GM21447 (cell line): Measurements from ENCODE around the gene VIT.

Source experiments
- ATAC-seq: cut with Tn5 transposase; IDR thresholded peaks from one replicate; pipeline ENCODE4 v1.9.1; 2021; ENCODE audit not compliant: unreplicated experiment

The VIT gene

DNA sequence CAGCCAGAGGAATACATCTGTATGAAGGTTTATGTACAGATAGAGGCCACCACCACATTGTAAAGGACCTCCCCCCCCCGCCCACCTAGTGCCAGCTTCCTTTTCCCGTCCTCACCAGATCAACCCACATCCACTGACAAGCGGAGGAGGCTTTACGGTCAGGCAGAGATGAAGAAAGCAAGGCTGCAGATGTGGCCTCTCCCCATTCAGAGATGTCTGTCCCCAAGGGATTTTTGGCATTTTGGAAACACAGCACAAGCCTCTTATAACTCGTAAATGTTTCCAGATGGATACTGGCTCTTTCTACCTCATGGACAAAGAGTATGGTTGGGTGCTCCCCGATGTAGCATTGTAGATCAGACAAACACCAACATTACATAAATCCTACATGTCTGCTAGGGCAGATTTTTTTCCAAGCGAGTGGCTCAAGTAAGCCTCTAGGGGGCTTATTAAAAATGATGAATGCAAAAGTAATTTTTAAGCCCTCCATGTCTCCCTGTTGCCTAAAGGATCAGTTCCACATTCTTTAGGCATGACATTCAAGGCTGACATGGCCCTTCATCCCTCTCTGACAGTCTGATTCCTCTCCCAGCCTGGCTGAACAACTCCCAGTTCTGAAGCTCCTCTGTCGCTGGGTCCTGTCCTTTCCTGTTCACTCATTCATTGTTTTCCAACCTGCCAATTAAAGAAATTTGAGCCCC, 11.7 kb downstream of the VIT start:
- ATAC-seq, result no peak

DNA sequence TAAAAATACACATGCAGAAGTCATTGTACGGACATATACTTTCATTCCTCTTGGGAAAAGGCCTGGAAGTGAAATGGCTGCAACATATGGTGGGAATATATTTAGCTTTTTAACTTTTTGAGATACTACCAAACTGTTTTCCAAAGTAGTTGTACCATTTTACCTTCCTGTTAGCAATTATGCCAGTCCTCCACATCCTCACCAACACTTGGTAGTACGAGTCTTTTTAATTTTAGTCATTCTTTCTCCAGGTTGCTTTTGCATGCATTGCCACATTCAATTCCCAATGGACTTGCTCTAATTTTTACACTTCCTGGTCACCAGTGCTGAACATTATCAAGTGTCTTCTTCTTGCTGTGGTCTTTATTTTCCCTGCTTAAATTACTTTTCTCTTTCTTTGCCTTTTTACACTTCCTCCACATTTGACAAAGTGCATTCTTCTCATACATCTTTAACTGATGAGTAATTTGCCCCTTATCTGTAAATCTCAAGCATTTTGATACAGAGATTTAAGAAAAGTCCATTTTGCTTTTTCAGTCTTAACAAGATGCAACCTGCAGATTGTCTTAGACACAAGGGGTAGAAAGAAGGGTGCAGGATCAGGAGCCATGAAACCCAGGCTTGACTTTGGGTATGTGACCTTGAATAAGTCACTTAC, 14.5 kb downstream of the VIT start:
- no peak for ATAC-seq

DNA sequence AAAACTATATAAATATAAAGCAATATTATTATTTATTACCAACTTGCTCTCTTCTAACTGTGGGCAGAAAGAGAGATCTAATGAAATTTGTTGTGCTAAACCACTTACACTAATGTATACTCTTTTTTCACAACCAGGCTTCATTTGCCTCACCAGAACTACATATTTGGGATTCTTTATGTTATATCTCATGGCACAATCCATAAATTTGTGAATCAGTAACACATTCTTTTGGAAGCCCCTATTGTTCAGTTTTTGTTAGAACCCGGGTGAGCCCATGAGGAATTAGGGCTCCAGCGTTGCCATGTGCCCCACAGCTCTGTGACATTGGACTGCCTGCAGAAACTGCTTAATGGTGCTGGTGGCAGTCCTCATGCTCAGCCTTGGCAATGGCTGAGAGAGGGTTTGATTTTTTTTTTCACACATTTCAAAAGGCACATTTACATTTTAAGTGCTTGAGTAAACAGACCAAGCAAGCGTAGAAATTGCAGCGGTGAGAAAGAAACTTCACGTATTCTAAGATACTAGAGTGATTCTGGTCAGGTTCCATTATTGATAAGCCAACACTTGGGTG, 15.3 kb downstream of the VIT start:
- no peak for ATAC-seq

DNA sequence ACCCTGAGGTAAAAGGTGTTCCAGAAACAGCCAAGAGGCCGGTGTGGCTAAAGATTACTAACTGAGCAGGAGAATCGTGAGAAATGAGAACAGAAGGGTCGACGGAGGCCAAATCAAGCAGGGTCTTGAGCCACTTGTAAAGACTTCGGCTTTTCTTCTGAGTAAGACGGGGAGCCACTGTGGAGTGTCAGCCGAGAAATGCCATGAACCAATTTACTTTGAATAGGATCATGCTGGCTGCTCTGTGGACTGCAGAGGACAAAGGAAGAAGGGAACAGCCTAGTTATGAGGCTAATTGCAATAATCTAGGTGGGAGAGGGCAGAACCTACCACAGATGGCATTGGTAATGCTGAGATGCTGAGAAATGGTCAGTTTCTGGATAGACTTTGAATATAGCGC, 16.8 kb downstream of the VIT start:
- no peak for ATAC-seq

DNA sequence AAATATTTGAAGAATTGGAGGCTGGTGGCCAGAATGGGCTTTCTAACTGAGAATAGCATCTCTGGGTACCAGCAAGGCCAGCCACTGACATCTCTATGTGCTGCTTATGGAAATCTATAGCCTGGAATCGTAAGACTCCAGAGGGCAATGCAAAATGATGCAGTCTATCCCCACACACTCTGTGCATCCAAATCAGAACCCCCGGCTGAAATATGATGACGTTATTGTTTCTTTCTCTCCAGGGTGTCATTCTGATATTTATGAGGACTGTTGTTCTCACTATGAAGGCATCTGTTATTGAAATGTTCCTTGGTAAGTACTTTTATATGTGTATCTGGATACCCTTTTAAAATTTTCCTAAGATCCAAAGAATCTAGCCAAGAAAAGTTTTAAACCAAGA, 19.6 kb downstream of the VIT start:
- no peak for ATAC-seq

DNA sequence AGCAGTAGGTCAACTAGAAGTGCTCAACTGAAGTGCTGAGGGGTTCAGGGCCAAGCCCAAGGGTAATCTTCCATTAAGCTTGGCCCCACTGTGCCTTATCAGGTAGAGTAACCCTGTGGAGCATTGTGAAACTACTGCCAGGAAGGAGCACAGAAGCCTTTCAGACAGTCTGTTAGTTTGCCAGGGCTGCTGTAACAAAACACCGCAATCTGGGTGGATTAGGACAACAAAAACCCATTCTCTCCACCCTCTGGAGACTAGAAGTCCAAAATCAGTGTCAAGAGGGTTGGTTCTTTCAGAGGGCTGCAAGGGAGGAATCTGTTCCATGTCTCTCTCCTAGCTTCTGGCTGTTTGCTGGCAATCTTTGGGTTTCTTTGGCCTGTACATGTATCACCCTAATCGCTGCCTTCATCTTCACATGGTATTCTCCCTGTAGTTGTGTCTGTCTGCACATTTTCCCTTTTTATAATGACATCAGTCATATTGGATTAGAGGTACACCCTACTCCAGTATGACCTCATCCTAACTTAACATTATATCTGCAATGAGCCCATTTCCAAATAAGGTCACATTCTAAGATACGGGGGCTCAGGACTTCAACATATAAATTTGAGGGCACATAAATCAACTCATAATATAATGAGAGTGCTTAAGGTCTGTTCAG, 21.2 kb downstream of the VIT start:
- ATAC-seq, result no peak

DNA sequence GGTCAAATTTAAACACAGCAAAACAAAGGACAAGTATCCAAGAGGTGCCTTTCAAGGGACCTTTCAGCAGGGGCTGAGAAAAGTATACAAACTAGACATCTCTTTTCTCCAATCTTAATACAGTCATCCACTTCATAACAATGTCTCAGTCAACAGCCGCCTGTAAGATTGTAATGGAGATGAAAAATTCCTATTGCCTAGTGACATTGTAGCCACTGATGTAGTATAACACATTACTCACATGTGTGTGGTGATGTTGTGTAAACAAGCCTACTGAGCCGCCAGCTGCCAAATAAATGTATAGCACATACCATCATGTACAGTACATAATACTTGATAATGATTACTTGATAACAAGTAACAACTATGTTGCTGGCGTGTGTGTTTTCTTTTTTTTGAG, 31.0 kb downstream of the VIT start:
- no peak for ATAC-seq

DNA sequence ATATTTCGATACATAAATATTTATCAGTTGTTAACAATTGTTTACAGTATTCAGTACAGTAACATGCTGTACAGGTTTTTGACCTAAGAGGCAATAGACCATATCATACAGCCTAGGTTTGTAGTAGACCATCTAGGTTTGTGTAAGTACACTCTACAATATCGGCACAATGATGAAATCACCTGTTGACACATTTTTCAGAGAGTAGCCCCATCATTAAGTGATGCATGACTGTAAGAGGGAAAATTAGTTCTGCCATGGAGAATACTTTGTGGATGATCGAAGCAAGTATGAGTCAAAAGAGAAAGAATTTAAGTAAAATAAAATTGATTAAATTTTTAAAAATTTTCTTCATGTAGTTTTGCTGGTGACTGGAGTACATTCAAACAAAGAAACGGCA, 32.6 kb downstream of the VIT start:
- ATAC-seq, result no peak

DNA sequence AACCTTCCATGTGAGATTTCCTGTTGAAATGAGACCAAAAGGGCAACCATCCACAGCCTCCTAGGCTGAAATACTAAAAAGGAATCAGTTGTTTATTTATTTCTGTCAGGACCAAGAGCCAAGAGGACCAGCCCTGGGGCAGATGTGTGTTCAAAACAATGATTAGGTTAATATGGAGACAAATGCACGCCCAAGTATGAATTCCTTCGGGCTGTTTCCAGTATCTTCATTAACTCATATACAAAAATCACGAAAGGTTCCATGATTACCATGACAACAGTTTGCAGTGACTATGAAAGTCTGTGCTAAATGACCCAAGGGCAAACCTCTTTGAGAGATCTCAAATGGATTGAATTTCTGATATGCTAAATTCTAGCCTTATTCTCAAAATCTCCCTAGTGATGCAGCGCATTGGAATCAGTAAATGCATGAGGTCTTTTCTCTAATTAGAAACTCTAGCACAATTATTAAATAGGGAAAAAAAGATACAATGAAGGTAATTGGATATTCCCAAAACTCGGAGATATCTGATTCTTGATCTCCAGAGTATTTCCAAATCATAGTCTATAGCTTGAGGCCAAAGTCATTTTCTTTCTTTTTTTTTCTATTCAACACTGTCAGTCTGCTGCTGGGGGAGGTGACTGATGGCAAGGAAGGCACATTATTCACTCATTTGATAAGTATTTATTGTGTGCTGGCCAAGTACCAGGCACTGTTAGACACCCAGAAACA, 35.6 kb downstream of the VIT start:
- ATAC-seq, result no peak

DNA sequence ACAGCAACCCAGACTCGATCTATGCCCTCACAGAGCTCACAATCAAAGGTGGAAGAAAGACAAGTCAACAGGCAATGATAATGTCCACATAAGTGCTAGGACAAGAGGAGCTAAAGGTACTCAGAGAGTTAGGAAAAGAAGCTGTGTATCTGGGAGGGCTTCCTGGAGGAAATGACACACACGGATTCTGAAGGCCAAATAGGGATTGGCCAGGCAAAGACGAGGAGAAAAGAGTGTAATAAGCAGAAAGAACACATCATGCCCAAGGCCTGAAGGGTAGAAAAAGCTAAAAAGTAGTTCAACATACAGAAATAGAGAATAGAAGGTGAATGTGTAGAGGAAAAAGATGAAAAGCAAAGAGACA, 36.1 kb downstream of the VIT start:
- no peak for ATAC-seq

DNA sequence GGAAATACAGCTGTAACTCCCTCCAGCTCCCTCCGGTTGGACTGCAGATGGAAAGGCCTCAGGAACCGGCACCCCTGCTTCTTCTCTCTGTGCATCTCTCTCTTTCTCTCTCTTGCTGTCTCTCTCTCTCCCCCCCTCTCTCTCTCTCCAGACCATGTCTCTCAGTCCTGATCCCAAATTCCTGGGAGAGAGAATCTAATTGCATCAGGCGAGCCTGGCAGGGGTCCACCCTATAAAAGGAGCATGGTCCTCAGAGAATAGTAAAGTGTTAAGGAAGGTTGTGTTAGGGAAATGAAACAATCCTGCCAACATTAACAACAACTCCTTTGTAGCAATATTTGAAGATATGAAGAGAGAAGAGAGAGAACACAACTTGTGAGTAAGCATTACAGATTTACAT, 36.7 kb downstream of the VIT start:
- no peak for ATAC-seq

DNA sequence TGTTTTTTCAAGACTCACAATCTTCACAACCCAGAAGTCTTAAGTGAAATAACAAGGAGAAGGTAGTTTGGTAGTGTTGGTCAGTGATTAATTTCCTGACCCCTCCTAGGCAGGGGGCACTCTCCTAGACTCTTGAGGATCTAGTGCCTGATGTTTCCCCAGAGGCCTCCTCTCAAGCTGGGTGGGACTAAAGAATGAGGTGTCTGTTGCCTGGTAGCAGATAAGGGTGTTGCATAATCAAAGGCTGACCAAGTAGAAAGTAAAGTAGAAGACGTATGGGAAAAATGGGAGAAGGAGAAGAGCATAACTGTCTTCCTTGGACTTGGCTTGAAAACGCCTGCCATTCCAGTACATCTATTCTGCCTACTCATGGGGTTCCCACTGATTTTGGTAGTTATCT, 37.8 kb downstream of the VIT start:
- ATAC-seq, result no peak

DNA sequence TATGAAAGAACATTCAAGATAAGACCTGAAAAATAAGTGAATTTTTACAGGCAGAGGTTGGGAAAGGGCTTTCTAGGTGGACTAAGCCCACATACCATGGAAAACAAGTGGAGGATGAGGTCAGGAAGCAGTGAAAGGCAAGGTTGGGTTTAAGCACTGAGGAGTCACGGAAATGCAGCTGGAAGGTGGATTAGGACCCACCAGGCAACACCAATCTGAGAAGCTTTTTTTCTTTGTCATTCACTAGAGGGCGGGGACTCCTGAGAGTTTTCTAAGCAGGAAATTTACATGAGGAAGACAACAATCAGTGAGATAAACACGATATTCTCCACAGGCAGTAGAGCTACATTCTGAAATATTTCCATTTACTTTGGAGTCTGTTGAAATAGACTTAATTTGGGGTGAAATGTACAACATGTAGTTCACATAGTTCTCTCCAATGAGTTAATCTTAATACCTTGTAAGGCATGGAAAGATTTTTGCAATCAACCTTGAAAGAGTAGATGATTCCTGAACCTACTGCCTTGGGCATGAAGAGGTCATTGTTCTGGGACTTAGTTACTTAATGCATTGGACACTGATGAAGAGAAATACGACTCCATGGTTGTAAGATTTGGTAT, 40.7 kb downstream of the VIT start:
- ATAC-seq, result no peak

DNA sequence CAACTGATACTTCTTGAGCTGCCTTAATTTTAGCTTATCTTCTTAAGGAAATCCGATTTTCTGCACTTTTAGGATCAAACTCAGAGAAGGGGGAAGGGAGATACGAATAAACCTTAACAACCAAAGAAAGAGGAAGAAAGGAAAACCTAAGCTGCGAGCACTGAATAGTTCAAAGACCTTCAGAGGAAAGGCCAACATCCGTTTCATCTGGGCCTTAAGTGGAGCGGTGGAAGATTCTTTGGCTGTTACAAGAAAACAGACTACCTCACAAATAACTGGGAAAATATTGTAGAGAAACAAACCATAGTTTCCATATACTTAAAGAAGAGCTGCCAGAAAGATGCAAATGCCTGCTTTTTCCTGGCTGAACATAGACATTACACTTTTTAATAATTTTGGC, 43.6 kb downstream of the VIT start:
- no peak for ATAC-seq

DNA sequence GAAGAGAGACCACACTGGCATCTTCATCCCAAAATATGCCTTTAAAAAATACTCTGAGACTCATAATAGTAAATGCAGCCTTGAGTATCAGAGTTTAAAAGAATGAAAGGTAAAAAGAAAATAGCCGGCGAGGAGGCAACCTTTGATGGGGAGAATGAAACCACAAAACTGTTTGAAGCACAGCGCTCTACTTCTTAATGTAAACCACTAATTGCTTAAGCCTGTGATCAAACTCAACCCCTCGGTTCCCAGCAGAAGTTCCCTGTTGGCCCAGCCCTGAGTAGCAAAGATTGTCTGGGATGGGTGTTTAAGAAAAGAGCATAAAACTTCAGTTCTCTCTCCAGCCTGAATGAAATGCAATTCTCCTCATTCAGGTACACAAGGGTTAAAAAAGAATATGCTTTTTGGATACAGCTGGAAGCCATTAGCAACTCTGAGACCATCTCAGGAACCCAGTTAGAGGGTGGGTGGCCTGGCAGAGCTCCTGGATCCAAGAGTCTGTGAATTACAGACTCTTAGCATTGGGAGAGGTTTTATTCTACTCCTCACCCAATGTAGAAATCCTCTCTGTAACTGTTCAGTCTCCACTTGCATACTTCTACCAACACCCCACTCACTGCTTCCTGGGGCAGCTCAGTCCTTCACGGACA, 44.8 kb downstream of the VIT start:
- no peak for ATAC-seq

DNA sequence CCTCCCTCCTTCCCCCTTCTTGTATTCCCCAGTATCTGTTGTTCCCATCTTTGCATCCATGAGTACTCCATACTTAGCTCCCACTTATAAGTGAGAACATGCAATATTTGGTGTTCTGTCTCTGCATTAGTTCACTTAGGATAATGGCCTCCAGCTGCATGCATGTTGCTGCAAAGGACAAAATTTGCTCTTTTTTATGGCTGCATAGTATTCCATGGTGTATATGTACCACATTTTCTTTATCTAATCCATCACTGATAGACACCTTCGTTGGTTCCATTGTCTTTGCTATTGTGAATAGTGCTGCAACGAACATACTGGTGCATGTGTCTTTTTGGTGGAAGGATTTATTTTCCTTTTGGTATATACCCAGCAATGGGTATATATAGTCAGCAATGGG, 47.4 kb downstream of the VIT start:
- no peak for ATAC-seq

DNA sequence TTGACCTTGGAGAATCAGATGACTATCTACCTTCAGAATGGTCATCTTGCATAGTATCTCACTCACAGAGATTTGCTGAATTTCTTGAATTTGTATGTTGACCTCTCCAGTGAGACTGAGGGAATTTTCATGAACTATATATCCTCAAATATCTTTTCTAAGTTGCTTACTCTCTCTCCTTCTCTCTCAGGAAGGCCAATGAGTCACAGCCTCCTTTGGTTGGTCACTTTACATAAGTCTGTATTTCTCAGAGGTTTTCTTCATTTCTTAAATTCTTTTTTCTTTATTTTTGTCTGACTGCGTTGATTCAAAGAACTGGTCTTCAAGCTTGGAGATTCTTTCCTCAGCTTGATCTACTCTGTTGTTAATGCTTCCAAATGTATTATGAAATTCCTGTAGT, 51.7 kb downstream of the VIT start:
- ATAC-seq, result no peak

DNA sequence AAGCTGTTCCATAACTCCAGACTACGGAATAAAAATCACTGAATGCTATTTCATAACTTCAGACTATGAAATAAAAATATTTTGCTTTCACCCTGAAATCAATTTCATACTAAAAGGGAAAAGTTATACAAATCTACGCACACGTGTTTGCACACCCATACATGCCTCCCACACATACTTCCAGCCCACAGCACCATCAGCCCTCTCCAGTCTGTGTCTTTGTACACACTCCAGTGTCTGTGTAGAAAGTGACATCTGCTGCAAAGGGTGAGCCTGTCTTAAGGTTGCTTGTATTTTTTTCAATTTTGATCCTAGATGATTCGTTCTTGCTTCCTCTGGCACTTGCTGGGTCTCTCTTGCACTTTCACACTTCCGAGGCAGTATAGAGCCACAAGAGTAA, 53.6 kb downstream of the VIT start:
- ATAC-seq, result no peak

DNA sequence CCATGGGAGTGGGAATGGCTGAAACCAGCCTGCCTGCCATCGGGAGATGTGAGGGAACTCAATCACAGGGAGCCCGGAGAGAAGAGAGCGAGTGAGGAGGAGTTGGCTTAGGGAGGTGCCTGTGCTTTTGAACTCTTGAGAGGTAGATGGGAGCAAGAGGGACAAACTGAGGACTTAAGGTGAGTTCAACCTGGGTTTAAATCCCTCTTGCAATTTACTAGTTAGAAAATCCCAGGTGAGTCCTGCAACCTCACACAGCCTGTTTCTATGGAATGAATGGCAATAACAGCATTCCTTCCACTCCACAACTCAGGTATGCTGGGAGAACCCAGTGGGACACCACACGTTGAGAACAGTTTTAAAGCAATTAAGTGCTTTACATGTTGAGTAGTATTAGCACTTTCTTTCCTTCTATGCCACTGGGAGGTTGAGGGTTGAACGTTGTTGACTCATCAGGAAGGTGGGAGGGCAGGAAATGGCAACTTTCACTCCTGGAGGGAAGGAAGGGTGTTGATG, 57.3 kb downstream of the VIT start:
- no peak for ATAC-seq

DNA sequence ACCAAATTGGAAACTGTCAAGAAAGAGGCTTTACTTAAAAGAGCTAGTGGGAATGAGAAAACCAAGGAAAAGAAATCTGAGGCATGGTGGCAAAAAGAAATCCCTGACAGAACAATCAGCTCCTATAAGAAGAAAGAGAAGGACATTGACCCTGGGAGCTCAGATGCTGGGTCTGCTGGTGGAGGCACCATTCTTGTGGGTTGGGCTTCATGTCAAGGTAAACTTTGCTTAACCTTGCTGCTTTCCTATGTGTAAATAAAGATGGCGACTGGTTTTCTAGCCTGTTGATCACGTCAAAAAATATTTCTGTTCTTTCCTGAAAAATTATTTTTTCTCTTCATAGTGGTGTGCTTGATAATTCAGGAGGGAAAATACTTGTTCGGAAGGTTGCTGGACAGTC, 58.1 kb downstream of the VIT start:
- ATAC-seq, result no peak
